NCI-H526 treated with DMSO at 0.1 percent for 48 hours (cell line): ENCODE measurements around the gene SGCD.

Experiments used
- DNase-seq: peaks from one replicate; lab custom pipeline; 2025; lab: John Stamatoyannopoulos, UW

Gene SGCD

DNA sequence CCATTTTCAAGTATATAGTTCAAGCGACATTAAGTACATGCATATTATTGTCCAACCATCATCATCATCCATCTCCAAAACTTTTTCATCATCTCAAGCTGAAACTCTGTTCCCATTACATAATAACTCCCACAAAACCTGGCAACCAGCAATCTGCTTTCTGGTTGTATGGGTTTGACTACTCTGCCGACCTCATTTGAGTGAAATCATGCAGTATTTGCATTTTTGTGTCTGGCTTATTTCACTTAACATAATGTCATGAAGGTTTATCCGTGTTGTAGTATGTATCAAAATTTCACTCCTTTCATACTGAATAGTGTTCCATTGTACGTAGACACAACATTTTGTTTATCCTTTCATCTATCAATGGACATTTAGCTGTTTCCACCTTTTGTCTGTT lies 74.8 kb downstream of the SGCD start:
- DNase-seq = no peak

GRCh38 chr5:156402387-156402921 lies 75.5 kb downstream of the SGCD start:
- no peak for DNase-seq

DNA sequence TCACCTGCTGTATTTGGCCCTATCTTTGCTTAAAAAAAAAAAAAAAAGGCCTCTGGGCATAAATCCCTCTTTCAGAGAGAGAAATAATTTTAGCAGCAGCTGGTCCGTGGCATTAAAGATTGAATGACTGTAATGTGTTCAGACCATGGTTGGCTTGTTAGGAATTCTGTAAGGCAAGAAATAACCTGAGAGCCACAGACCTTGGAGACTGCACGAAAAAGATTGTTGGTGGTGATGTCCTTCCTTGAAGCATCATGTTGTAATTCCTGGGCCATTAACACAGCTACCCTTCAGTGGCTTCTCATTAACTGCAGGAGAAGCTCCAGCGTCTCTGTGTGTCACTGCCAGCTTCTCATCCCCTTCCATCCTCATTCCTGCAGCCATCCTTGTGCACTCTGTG lies 79.0 kb downstream of the SGCD start:
- DNase-seq = no peak

- no peak for DNase-seq
Observed at GRCh38 chr5:156407251-156407650, 80.3 kb downstream of the SGCD start.

GRCh38 chr5:156409834-156410233 lies 82.9 kb downstream of the SGCD start:
- DNase-seq = no peak

GRCh38 chr5:156411185-156411613 lies 84.2 kb downstream of the SGCD start:
- no peak for DNase-seq

GRCh38 chr5:156411957-156412356 lies 85.0 kb downstream of the SGCD start:
- no peak for DNase-seq

- DNase-seq = no peak
Observed at GRCh38 chr5:156414391-156414790, 87.4 kb downstream of the SGCD start.

DNA sequence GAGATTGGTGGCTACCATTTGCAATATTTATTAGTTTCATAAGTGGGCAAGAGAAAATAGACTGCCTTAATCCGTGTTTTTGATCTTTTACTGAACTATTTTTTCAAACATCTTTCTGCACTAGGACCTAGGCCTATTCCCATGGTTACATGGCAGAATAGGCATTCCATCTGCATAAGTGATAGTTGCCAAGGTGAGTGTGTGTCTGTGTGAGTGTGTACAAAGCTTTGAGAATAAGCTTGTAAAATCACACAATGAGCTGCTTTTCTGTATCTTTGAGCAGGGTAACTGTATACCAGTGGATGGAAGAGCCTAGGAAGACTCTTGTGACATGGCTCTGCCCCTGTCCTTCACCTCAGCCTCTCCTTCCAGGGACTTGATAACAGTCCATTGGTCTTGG lies 92.7 kb downstream of the SGCD start:
- no peak for DNase-seq

DNA sequence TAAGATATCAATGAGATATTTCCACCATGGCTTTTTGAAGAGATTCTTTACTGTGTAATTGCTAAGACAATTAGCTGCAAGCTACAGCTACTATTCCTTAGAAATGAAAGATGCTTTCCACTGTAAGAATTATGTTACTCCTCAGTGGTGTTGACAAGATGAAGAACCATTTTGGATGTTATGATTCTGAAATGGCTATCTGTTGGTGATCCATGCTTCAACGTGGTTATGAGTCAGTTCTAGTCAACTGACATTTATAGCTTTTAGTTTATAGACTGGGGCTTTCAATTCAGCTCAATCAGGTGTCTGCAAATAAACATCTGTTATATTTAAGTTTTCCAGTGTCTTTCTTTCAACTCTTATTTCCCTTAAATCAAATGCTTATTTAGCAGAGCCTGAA lies 93.7 kb downstream of the SGCD start:
- no peak for DNase-seq

DNA sequence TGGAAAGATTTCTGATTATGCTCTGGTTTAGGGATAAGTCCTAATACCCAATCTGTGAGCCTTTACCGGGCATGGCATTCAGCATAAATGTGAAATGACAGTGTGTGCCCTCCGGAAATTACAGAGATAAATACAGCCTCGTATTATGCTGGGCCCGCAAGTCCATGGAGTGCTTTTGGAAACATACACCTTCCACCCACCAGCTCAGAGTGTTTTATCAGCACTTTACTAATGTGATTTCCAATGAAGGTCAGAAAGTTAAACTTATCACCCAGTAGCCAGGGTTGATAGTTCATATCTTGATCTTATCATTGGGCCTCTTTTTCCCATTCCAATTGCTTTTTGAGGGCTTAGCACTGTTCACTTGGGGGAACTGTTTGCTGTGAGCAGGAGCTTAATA lies 94.8 kb downstream of the SGCD start:
- no peak for DNase-seq

- no peak for DNase-seq
Observed at GRCh38 chr5:156423597-156423996, 96.6 kb downstream of the SGCD start.

- DNase-seq = no peak
Observed at GRCh38 chr5:156427315-156427714, 100.4 kb downstream of the SGCD start.

DNA sequence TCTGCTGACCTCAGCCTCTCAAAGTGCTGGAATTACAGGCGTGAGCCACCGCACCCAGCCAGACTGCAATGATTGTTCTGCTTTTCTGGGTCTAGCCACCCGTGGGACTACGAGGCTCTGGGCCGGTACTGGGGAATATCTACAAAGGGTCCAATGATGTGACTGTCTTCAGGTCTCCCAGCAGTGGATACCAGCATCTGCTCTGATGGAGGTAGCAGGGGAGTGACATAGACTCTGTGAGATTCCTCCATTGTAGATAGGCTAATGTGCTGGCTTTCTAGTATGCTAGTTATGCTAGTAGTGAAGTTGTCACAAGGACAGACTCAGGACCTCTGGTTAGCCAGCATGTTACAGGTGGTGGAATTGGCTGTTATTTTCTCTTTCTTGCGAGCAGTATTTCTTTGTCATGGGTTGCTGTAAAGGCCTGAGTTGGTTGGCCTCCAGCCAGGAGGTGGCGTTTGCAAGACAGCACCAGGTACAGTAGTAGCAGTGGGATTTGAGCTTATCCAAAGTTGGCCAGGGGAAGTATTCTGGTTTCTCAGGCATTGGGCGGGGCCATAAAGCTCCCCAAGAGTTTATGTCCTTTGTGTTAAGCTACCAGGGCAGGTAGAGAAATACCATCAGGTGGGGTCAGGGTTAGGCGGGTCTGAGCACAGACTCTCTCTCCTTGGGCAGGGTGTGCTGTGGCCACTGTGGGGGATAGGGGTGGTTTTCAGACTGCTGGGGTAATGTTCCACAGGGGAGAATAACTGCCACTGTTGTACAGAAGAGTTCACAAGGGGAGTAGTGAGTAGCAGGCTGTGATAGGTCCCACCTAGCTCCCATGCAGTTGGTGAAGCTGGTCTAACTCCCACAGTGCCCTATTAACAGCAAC lies 105.2 kb downstream of the SGCD start:
- DNase-seq = no peak

DNA sequence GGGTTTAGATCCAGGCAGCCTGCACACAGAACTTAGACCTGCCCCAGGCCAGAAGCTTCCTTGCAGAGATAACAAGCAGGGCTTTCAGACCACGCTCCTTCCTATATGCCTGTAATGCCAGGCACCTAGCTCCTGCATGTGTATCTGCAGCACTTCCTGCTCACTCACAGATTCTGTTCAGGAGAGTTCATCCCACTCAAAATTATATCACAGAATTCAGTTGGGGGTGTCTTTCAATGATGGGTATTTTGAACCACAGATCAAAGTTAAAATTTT lies 105.8 kb downstream of the SGCD start:
- DNase-seq = no peak

- no peak for DNase-seq
Observed at GRCh38 chr5:156434471-156434870, 107.5 kb downstream of the SGCD start.

- DNase-seq = no peak
Observed at GRCh38 chr5:156435101-156435500, 108.1 kb downstream of the SGCD start.

GRCh38 chr5:156438076-156438475 lies 111.1 kb downstream of the SGCD start:
- no peak for DNase-seq

DNA sequence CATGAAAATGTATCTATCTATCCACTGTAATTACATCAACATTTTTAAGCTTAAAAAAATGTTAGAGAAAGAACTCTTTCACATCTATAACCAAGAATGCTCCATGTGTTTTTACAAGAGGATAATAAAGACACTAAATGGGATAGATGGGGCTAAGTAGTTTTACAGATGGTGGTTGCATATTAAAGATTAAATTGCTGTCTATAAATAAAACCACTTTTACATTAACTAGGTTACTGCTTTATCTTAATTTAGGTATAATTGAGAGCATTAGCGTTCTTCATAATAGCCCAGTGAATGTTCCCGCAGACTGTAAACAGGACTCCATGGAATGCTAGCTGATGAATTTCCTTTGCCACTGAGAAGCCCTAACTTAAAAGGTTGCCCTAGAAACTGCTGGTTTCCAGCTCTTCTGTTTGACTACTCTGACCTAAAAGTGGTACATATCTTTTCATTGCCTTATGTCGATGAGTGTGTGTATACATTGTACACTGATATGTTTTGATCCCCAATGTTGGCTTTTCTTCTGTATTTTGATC lies 117.9 kb downstream of the SGCD start:
- DNase-seq = no peak

GRCh38 chr5:156446526-156446925 lies 119.6 kb downstream of the SGCD start:
- no peak for DNase-seq

DNA sequence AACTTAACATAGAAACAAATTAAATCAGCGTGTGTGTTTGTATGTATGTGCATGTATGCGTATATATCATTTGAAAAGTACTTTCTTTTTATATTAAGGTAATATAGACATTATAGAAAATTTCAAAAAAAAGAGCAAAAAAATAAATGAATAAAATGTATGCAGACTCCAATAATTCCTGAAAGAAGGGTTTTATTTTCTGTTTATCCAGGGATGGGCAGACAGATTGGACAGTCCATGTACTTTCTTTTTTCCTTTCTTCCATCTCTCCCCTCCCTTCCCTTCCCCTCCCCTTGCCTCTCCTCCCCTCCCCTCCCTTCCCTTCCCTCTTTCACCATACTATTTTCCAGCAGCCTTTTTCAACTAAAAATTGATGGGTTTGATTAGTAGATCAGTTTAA lies 123.8 kb downstream of the SGCD start:
- no peak for DNase-seq

- DNase-seq = no peak
Observed at GRCh38 chr5:156451505-156451904, 124.5 kb downstream of the SGCD start.

DNA sequence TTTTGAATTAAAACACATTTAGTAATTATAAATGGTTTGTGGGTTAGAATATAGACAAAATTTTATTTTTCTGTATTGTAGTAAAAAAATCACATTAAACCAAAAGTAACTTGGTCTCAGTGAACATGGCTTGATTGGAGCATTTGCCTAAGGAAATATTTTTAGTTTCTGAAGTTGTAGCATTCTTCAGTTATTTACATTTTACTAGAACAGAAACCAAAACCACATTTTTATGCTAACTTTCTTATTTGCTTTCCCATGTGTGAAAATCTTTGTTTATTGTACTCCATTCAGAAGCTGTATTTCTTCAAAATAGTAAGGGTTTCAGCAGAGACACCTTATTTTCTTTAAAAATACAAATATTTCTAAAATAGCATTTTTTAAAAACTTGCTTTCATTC lies 129.9 kb downstream of the SGCD start:
- no peak for DNase-seq
